Measurements from ENCODE around the gene DCAF6.

The DCAF6 gene

DNA sequence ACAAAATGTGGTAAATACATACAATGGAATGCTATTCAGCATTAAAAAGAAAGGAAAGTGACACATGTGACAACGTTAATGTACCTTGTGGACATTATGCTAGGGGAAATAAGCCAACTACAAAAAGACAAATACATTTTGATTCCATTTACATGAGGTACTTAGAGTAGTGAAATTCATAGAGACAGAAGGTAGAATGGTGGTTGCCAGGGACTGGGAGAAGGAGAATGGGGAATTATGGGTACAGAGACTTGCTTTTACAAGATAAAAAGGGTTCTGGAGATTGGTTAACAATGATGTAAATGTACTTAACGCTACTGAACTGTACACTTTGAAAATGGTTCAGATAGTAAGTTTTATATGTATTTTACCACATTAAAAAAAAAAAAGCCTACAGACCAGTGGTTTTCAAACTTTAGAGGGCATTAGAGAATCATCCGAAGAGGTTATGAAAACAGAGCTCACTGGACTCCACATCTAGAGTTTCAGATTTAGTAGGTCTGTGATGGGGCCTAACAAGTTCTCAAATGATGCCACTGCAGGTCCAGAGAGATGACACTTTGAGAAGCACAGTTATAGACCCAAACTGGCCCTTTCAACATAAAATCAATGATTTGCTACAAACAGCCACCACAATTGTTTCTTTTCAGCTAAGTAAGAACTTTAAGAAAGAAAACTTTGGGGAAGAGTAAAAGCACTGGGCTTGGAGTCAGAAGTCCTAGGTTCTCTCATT is 13.0 kb upstream of the DCAF6 start:
- no peak for TF ChIP-seq POLR2AphosphoS5 (IDR thresholded peaks at IDR 0.05; ENCODE audit: low read depth, low read length)
- TF ChIP-seq, protein P1, sequence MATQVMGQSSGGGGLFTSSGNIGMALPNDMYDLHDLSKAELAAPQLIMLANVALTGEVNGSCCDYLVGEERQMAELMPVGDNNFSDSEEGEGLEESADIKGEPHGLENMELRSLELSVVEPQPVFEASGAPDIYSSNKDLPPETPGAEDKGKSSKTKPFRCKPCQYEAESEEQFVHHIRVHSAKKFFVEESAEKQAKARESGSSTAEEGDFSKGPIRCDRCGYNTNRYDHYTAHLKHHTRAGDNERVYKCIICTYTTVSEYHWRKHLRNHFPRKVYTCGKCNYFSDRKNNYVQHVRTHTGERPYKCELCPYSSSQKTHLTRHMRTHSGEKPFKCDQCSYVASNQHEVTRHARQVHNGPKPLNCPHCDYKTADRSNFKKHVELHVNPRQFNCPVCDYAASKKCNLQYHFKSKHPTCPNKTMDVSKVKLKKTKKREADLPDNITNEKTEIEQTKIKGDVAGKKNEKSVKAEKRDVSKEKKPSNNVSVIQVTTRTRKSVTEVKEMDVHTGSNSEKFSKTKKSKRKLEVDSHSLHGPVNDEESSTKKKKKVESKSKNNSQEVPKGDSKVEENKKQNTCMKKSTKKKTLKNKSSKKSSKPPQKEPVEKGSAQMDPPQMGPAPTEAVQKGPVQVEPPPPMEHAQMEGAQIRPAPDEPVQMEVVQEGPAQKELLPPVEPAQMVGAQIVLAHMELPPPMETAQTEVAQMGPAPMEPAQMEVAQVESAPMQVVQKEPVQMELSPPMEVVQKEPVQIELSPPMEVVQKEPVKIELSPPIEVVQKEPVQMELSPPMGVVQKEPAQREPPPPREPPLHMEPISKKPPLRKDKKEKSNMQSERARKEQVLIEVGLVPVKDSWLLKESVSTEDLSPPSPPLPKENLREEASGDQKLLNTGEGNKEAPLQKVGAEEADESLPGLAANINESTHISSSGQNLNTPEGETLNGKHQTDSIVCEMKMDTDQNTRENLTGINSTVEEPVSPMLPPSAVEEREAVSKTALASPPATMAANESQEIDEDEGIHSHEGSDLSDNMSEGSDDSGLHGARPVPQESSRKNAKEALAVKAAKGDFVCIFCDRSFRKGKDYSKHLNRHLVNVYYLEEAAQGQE (IDR thresholded peaks at IDR 0.05; ENCODE audit: insufficient read depth in 1 of 2, low read depth in 2 of 2, low read length in 2 of 2) = no peak
- no peak for TF ChIP-seq TAF1 (IDR thresholded peaks at IDR 0.05; ENCODE audit: borderline replicate concordance, insufficient read depth, low read length)
- TF ChIP-seq FOXP2 (optimal IDR thresholded peaks at IDR 0.05; ENCODE audit: borderline replicate concordance, extremely low read depth, extremely low read length, insufficient read depth) = no peak
- no peak for TF ChIP-seq SIN3A (IDR thresholded peaks at IDR 0.05; ENCODE audit: borderline replicate concordance, insufficient read depth, low read length)

DNA sequence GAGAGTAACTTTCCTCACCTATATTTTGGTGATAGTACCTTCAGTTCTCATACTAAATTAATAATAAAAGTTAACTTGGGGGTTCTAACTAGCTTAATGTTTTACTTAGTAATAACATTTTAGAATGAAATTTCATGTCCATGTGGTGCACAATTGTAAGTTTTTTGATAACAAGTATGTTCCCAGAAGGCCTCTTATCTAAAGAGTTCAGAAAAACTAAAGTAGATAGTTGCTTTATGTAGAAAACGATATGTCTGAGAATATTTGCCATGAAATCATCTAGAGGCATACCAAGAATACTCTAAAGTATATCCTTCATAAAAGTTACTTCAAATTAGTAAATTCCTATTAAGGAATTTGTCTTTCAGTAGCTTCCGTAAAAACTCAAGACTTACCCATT is 12.4 kb upstream of the DCAF6 start:
- TF ChIP-seq FOXP2 (optimal IDR thresholded peaks at IDR 0.05; ENCODE audit: borderline replicate concordance, extremely low read depth, extremely low read length, insufficient read depth) (no peak), SIN3A (IDR thresholded peaks at IDR 0.05; ENCODE audit: borderline replicate concordance, insufficient read depth, low read length) (no peak), POLR2AphosphoS5 (IDR thresholded peaks at IDR 0.05; ENCODE audit: low read depth, low read length) (no peak), TAF1 (IDR thresholded peaks at IDR 0.05; ENCODE audit: borderline replicate concordance, insufficient read depth, low read length) (no peak)
- TF ChIP-seq, protein P1 (IDR thresholded peaks at IDR 0.05; ENCODE audit: insufficient read depth in 1 of 2, low read depth in 2 of 2, low read length in 2 of 2) = no peak

DNA sequence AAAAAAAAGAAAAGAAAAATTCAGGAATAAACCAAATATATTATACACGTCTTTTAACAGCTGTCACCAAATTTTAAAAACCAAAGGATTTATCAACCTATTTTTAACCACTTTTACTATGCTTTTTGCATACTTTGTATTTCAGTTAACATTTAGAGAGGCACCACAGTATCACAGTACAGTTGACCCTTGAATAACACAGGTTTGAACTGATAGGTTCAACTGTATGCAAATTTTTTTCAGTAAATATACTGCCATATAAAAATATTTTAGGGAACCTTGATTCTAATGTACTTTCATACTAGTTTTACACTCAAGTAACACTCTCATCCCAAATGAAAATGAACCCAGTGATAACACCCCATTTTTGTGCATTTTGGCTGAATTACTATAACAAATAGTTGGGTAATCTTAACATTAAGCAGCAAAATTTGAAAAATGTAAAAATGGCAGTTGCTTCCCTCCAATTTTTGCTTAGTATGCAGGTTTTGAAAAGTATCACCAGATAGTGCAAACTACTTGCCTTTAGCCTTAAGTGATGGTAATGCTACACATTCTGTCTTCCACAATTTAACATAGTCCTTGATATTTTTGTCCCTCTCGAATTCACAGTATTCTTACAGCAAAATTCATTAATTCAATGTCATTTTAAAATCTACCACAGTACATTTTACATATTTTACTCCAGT is 11.8 kb upstream of the DCAF6 start:
- no peak for TF ChIP-seq SIN3A (IDR thresholded peaks at IDR 0.05; ENCODE audit: borderline replicate concordance, insufficient read depth, low read length)
- no peak for TF ChIP-seq TAF1 (IDR thresholded peaks at IDR 0.05; ENCODE audit: borderline replicate concordance, insufficient read depth, low read length)
- TF ChIP-seq, protein P1 (IDR thresholded peaks at IDR 0.05; ENCODE audit: insufficient read depth in 1 of 2, low read depth in 2 of 2, low read length in 2 of 2) = no peak
- TF ChIP-seq FOXP2 (optimal IDR thresholded peaks at IDR 0.05; ENCODE audit: borderline replicate concordance, extremely low read depth, extremely low read length, insufficient read depth) = no peak
- no peak for TF ChIP-seq POLR2AphosphoS5 (IDR thresholded peaks at IDR 0.05; ENCODE audit: low read depth, low read length)

DNA sequence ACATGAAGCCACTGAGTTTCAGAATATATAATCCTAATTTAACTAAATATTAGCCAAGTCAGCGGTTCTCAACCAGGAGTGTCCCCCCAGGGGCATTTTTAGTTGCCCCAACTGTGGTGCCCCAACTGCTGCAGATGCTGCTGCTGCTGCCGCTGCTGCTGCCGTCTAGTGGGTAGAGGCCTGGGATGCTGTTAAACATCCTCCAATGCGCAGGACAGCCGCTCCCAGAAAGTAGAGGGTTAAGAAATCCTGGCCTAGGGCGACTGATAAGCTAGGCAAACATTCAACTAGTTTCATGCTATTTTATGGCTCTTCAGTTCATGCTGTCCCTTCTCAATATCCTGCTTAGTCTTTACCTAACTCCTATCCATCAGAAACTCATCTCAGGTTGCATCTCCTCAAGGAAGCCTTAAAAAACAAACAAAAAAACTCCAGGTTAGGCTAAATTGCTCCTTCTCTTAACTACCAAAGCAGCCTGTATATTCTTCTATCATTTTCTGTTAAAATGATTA is 9.9 kb upstream of the DCAF6 start:
- TF ChIP-seq TAF1 (IDR thresholded peaks at IDR 0.05; ENCODE audit: borderline replicate concordance, insufficient read depth, low read length) = no peak

DNA sequence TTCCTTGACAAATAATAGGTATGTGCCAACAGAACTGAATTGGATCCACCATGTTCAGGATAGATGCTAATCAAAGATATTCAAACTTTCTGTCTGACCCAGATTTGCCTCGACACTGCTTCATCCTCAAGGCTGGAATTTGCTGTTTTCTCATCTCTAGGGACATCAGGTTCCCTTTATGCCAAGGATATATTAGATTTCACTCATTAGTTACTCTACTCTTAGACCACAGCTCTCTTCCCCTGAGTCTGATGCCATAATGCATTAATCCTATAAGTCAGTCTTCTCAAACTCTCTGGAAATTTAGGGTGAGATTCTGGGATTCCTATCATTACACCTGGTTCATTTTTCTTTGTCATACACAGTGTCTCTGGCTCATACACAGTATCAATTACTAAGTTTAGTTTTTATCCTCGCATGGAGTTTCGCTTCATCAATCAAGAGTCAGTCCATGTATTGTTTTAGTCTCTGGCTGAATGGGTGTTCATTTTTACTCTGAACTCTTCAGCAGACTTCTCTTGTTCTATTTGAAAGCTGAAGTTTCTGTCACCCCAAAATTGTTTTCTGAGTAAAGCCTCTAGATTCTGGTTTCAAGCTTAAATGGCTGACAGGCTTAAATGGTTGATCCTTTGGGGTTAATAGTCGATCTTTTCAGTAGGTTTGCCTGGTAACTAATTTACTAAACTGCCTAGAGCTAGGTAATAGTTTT is 9.3 kb upstream of the DCAF6 start:
- TF ChIP-seq, protein P1 (IDR thresholded peaks at IDR 0.05; ENCODE audit: insufficient read depth in 1 of 2, low read depth in 2 of 2, low read length in 2 of 2) = no peak
- TF ChIP-seq POLR2AphosphoS5 (IDR thresholded peaks at IDR 0.05; ENCODE audit: low read depth, low read length) (no peak), SIN3A (IDR thresholded peaks at IDR 0.05; ENCODE audit: borderline replicate concordance, insufficient read depth, low read length) (no peak), TAF1 (IDR thresholded peaks at IDR 0.05; ENCODE audit: borderline replicate concordance, insufficient read depth, low read length) (no peak), FOXP2 (optimal IDR thresholded peaks at IDR 0.05; ENCODE audit: borderline replicate concordance, extremely low read depth, extremely low read length, insufficient read depth) (no peak)

All from PFSK-1 (cell line).